ENCODE data around the gene EDC3. TPM values are rescaled to one million over a fixed set of nuclear protein-coding genes. Genes with fewer than 3 reads are reported as not detected.

EDC3 gene
- total RNA-seq, 1 donor from 2014 or later, result 17.2 TPM

GRCh38 chr15:74618841-74619596 lies 76.8 kb downstream of the EDC3 start:
- DNase-seq, result no peak
- intact Hi-C loops (cut with micrococcal nuclease), result loop anchor here (10.0 kb wide), 1 partner anchor 74 kb away; the partner anchor contains the start of gene ARID3B
- Histone ChIP-seq H3K36me3 (peaks cover 51% of the 10 kb centered on the region), H3K4me3 (no peak overlapping the region), H3K9me3 (replicated peaks) (no peaks in the 10 kb centered on the region), H3K27me3 (ENCODE audit: low read depth) (no peaks in the 10 kb centered on the region), H3K4me1 (peaks cover 77% of the 10 kb centered on the region), H3K27ac (replicated peaks) (peak overlapping the region; percentile 97)
- TF ChIP-seq CTCF (IDR thresholded peaks at IDR 0.05; ENCODE audit: borderline replicate concordance), result no peak

GRCh38 chr15:74616996-74617395 lies 78.8 kb downstream of the EDC3 start:
- peaks cover 31% of the 10 kb centered on the region for H3K36me3 ChIP-seq
- H3K27me3 ChIP-seq (ENCODE audit: low read depth), result no peaks in the 10 kb centered on the region
- H3K27ac ChIP-seq (replicated peaks), result peak overlapping the region; percentile 97
- peak overlapping the region; percentile 87 for H3K4me3 ChIP-seq
- intact Hi-C loops (cut with micrococcal nuclease), result loop anchor here (10.0 kb wide), 1 partner anchor 72 kb away; the partner anchor contains the start of gene ARID3B
- peaks cover 77% of the 10 kb centered on the region for H3K4me1 ChIP-seq
- DNase-seq, result no peak
- no peaks in the 10 kb centered on the region for H3K9me3 ChIP-seq (replicated peaks)
- no peak for TF ChIP-seq CTCF (IDR thresholded peaks at IDR 0.05; ENCODE audit: borderline replicate concordance)

GRCh38 chr15:74616366-74616939 lies 79.4 kb downstream of the EDC3 start:
- H3K27ac ChIP-seq (replicated peaks), result peak overlapping the region; percentile 97
- H3K4me1 ChIP-seq, result peaks cover 74% of the 10 kb centered on the region
- peaks cover 25% of the 10 kb centered on the region for H3K36me3 ChIP-seq
- no peaks in the 10 kb centered on the region for H3K27me3 ChIP-seq (ENCODE audit: low read depth)
- TF ChIP-seq CTCF (IDR thresholded peaks at IDR 0.05; ENCODE audit: borderline replicate concordance), result no peak
- DNase-seq, result peak; percentile 81
- H3K4me3 ChIP-seq, result peak overlapping the region; percentile 87
- no peaks in the 10 kb centered on the region for H3K9me3 ChIP-seq (replicated peaks)
- intact Hi-C loops (cut with micrococcal nuclease), result loop anchor here (10.0 kb wide), 1 partner anchor 72 kb away; the partner anchor contains the start of gene ARID3B

- peak within 1 kb of the TSS; percentile 87 for H3K4me3 ChIP-seq
- intact Hi-C loops (cut with micrococcal nuclease), result loop anchor here (10.0 kb wide), 1 partner anchor 71 kb away; the partner anchor contains the start of gene ARID3B
- H3K36me3 ChIP-seq, result peaks cover 18% of the 10 kb centered on the region
- peak within 1 kb of the TSS; percentile 97 for H3K27ac ChIP-seq (replicated peaks)
- TF ChIP-seq CTCF (IDR thresholded peaks at IDR 0.05; ENCODE audit: borderline replicate concordance), result no peak
- H3K9me3 ChIP-seq (replicated peaks), result no peaks in the 10 kb centered on the region
- H3K4me1 ChIP-seq, result peaks cover 74% of the 10 kb centered on the region
- DNase-seq, result peak; percentile 97
- no peaks in the 10 kb centered on the region for H3K27me3 ChIP-seq (ENCODE audit: low read depth)
Measured at GRCh38 chr15:74615508-74616365, 80.1 kb downstream of the EDC3 start, which contains the start of gene CLK3. TSS of gene CLK3 (plus strand) at chr15:74615836. CDS start at chr15:74619197, 3,361 bp downstream.
